SU-DHL-6 (cell line): ENCODE measurements around the gene SNX1.

ENCODE experiments used
- H2AFZ ChIP-seq: fragments of 200-600 bp; sonication (generic); 2 replicates; pipeline ENCODE4 v1.6.1; 2014; ENCODE audit warnings: low read depth, mild to moderate bottlenecking, moderate library complexity, mixed read lengths, antibody characterized with exemption, low read length; ENCODE audit not compliant: severe bottlenecking
- H3F3A ChIP-seq: fragments of 200-600 bp; shearing (Covaris generic); 2 replicates; pipeline ENCODE4 v1.6.0; 2016; ENCODE audit warnings: antibody characterized with exemption, mild to moderate bottlenecking; ENCODE audit not compliant: insufficient read depth
- H3K27ac ChIP-seq: fragments of 200-600 bp; sonication (generic); 2 replicates; pipeline ENCODE4 v1.5.1; 2016; ENCODE audit warnings: low read depth, mild to moderate bottlenecking, low read length, moderate library complexity, mixed read lengths
- H3K27me3 ChIP-seq: fragments of 200-600 bp; sonication (generic), shearing (Covaris generic); 2 replicates; pipeline ENCODE4 v1.6.0; 2014; ENCODE audit warnings: mild to moderate bottlenecking, low read length
- H3K36me3 ChIP-seq: fragments of 200-600 bp; sonication (generic); 2 replicates; pipeline ENCODE4 v1.6.1; 2014; ENCODE audit warnings: mild to moderate bottlenecking, low read length, mixed read lengths
- H3K4me2 ChIP-seq: fragments of 300-600, 200-600 bp; shearing (Covaris generic), sonication (generic); 2 replicates; pipeline ENCODE4 v1.6.0; 2014; ENCODE audit warnings: low read length, low read depth, mild to moderate bottlenecking; ENCODE audit not compliant: poor library complexity, severe bottlenecking
- H3K4me3 ChIP-seq: fragments of 200-600 bp; sonication (generic); 2 replicates; pipeline ENCODE4 v1.5.1; 2014; ENCODE audit warnings: antibody characterized with exemption, low read length, mild to moderate bottlenecking, mixed read lengths; ENCODE audit not compliant: insufficient read depth, poor library complexity, severe bottlenecking
- H3K79me2 ChIP-seq: fragments of 200-600 bp; sonication (generic); 2 replicates; pipeline ENCODE4 v1.6.1; 2014; ENCODE audit warnings: mild to moderate bottlenecking, low read length, moderate library complexity; ENCODE audit not compliant: insufficient read depth
- H3K9ac ChIP-seq: fragments of 200-600 bp; sonication (generic); 2 replicates; pipeline ENCODE4 v1.7.0; 2014; ENCODE audit warnings: mild to moderate bottlenecking, low read length
- H3K9me2 ChIP-seq: fragments of 200-600 bp; sonication (generic); replicated peaks from 2 replicates; pipeline ENCODE4 v1.6.1; 2014; ENCODE audit warnings: low read length; ENCODE audit not compliant: insufficient read depth
- H3K9me3 ChIP-seq: fragments of 200-600 bp; sonication (generic); 2 replicates; pipeline ENCODE4 v1.6.1; 2014; ENCODE audit warnings: low read length, mixed read lengths; ENCODE audit not compliant: insufficient read depth
- H4K20me1 ChIP-seq: fragments of 200-600 bp; sonication (generic); 2 replicates; pipeline ENCODE4 v1.6.1; 2014; ENCODE audit warnings: low read depth, mild to moderate bottlenecking, antibody characterized with exemption, low read length, moderate library complexity, mixed read lengths
- EZH2phosphoT487 ChIP-seq: fragments of 200-600 bp; sonication (generic), shearing (Covaris generic); conservative IDR thresholded peaks from 2 replicates; pipeline ENCODE4 v1.6.1; 2018; ENCODE audit warnings: mild to moderate bottlenecking, antibody characterized with exemption, low read length, moderate library complexity, mixed read lengths
- TF ChIP-seq, protein P1 (sequence below): fragments of 200-600 bp; sonication (generic); IDR thresholded peaks from one replicate; pipeline ENCODE4 v1.5.1; 2017; ENCODE audit warnings: antibody characterized with exemption, mild to moderate bottlenecking, low read length, moderate library complexity; ENCODE audit not compliant: insufficient read depth, poor library complexity, severe bottlenecking

The SNX1 gene

DNA sequence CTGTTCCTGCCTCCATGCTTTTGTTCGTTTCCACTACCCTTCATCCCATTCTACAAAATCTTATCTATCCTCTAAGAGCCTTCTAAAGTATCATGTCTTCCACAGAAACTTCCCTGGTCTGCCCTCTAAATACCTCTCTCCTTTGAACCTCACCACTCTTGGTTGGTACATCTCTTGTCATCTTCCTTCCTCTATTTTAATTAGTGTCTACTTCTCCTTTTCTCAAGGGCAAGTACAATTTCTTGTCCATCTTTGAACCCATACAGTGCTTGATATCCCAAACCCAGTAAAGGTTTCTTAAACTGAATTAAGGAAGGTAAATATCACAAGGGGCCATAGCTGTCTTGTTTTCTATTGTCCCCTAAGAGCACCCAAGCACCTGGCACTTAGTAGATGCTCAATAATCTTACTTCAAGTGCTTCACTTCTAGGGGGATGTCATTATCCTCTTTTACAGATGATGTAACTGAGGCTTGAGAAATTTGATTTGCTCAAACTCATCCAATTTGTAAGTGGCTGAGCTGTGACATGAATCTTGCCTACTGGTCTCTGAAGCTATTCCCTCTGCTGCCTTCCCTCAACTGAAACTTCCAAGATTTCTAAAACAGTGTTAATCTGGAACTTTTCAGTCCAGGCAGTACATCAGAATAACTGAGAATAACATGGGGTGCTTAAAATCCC is 46.9 kb upstream of the SNX1 start:
- Histone ChIP-seq H3K4me2 (no peak overlapping the region), H3K27me3 (no peaks in the 10 kb centered on the region), H3K9ac (no peak overlapping the region), H4K20me1 (no peaks in the 10 kb centered on the region), H3K4me3 (no peak overlapping the region), H3K9me3 (no peaks in the 10 kb centered on the region), H2AFZ (no peak overlapping the region), H3K36me3 (no peaks in the 10 kb centered on the region), H3K9me2 (no peaks in the 10 kb centered on the region), H3K27ac (no peak overlapping the region), H3K79me2 (no peaks in the 10 kb centered on the region), H3F3A (no peaks in the 10 kb centered on the region)
- TF ChIP-seq, protein P1, sequence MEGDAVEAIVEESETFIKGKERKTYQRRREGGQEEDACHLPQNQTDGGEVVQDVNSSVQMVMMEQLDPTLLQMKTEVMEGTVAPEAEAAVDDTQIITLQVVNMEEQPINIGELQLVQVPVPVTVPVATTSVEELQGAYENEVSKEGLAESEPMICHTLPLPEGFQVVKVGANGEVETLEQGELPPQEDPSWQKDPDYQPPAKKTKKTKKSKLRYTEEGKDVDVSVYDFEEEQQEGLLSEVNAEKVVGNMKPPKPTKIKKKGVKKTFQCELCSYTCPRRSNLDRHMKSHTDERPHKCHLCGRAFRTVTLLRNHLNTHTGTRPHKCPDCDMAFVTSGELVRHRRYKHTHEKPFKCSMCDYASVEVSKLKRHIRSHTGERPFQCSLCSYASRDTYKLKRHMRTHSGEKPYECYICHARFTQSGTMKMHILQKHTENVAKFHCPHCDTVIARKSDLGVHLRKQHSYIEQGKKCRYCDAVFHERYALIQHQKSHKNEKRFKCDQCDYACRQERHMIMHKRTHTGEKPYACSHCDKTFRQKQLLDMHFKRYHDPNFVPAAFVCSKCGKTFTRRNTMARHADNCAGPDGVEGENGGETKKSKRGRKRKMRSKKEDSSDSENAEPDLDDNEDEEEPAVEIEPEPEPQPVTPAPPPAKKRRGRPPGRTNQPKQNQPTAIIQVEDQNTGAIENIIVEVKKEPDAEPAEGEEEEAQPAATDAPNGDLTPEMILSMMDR, result no peak
- TF ChIP-seq EZH2phosphoT487, result no peak

DNA sequence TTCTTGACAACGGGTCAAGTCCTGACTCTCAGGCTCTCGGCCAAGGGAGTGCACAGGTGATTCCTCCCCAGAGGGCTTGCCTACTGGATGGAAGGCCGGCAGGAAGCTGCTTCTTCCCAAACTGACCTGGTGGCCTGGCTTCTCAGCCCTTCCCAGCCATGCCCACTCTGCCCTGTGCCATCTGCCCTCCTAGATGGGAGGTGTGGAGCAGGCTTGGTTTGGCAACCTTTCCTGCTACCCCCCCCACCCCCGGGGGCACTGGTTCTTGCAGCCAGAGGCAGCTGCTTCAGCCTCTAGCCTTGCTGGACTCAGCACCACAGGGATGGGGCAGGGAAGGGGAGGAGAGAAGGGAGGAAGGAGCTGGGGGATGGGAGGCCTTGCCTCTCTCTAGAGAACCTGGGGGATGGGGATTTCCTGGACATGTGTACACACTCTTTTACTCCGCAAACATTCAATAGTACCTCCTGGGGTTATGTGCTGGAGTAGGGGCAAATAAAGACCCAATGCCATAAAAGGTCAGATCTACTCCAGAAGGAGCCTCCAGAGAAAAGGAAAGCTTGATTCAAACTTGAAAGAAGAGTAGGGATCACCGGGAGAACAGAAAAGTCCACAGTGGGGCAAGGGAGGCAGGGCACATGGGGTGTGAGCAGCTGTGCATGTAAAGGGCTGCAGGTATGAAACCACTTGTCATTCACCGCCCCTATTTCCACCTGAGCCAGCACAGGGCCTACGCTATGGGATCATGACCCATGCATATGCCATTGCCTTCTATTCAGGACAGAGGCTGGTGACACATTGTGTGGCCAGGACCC is 45.3 kb upstream of the SNX1 start:
- H4K20me1 ChIP-seq, result no peaks in the 10 kb centered on the region
- TF ChIP-seq, protein P1, result no peak
- no peak for TF ChIP-seq EZH2phosphoT487
- no peak overlapping the region for H3K27ac ChIP-seq
- H3K9ac ChIP-seq, result no peak overlapping the region
- no peak overlapping the region for H2AFZ ChIP-seq
- no peaks in the 10 kb centered on the region for H3F3A ChIP-seq
- no peaks in the 10 kb centered on the region for H3K79me2 ChIP-seq
- H3K9me3 ChIP-seq, result no peaks in the 10 kb centered on the region
- H3K4me3 ChIP-seq, result no peak overlapping the region
- no peaks in the 10 kb centered on the region for H3K36me3 ChIP-seq
- H3K4me2 ChIP-seq, result no peak overlapping the region
- no peaks in the 10 kb centered on the region for H3K9me2 ChIP-seq
- no peaks in the 10 kb centered on the region for H3K27me3 ChIP-seq

DNA sequence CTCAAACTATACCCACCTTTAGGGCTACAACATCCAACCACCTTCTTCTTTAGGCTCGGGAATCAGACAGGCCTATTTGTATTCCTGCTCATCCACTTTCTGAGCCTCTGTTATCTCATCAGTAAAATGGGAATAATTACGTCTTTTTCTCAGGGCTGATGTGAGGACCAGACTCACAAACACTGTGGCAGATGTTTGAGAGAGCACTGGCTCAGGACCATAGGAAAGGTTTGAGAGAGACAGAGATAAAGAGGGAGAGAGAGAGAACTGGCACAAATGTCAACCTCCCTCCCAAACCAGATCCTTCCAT is 44.7 kb upstream of the SNX1 start:
- H3K36me3 ChIP-seq, result no peaks in the 10 kb centered on the region
- H3K9me3 ChIP-seq, result no peaks in the 10 kb centered on the region
- H3K9me2 ChIP-seq, result no peaks in the 10 kb centered on the region
- H3K27me3 ChIP-seq, result no peaks in the 10 kb centered on the region
- no peak overlapping the region for H3K4me2 ChIP-seq
- H4K20me1 ChIP-seq, result no peaks in the 10 kb centered on the region
- no peaks in the 10 kb centered on the region for H3F3A ChIP-seq
- no peaks in the 10 kb centered on the region for H3K79me2 ChIP-seq
- no peak overlapping the region for H3K4me3 ChIP-seq
- H3K27ac ChIP-seq, result no peak overlapping the region
- no peak overlapping the region for H2AFZ ChIP-seq
- no peak overlapping the region for H3K9ac ChIP-seq
- TF ChIP-seq, protein P1, result no peak
- no peak for TF ChIP-seq EZH2phosphoT487
